K562 (cell line): ENCODE data around the gene MTMR10. TPM values are rescaled to one million over a fixed set of nuclear protein-coding genes. Genes with fewer than 3 reads are reported as not detected.

ENCODE experiments used
- ATAC-seq: fragments of 200-7000 bp; cut with Tn5 transposase; 3 replicates; pipeline ENCODE4 v1.9.1; 2020; ENCODE audit warnings: moderate library complexity
- BruUV-seq: library from RNA; stranded (reverse); fragments of 400-500 nt; replicated peaks from 2 replicates; lab custom pipeline; 2021; lab: Mats Ljungman, UMichigan
- CTCF ChIA-PET: fragments of 300-600 bp; formaldehyde crosslinking; extraction: SDS; loops from one replicate; lab custom pipeline; 2021; ENCODE audit warnings: low intra/inter-chr PET ratio; lab: Yijun Ruan, JAX
- POLR2A ChIA-PET: fragments of 300-600, 350-650 bp; sonication (Branson Sonifier 250); formaldehyde crosslinking; extraction: SDS; loops from one replicate; lab custom pipeline; 2021; ENCODE audit warnings: antibody characterized with exemption, inconsistent platforms; lab: Yijun Ruan, JAX
- DNase-seq, 4 experiments: peaks; one replicate each; pipeline versions ENCODE4 v3.0.0 to v3.0.0-alpha.2; 2011 to 2018; ENCODE audit warnings: low spot score in 3 of 4, mixed read lengths in 3 of 4; ENCODE audit errors: extremely low read depth in 1 of 4
- FAIRE-seq: peaks from 2 replicates; lab custom pipeline; 2011; peaks lifted over from hg19 to GRCh38; lab: Jason Lieb, UNC
- H2AFZ ChIP-seq: 2 replicates; pipeline ENCODE4 v1.6.0; 2011; ENCODE audit warnings: low read depth, low read length, control low read depth, inconsistent platforms
- H3K27ac ChIP-seq: fragments of 200-600 bp; 3 replicates; pipeline ENCODE4 v1.8.0; 2011; ENCODE audit warnings: low read depth, mild to moderate bottlenecking, control low read depth, inconsistent platforms, low read length, moderate library complexity, mixed read lengths; ENCODE audit errors: extremely low read depth
- H3K27me3 ChIP-seq, 2 experiments: fragments of 300-600 bp in 1 of 2; 2 replicates in 1 of 2; 3 replicates in 1 of 2; pipeline versions ENCODE4 v1.6.0 to v1.8.0; 2011; ENCODE audit warnings: inconsistent platforms in 2 of 2, low read length in 2 of 2, mild to moderate bottlenecking in 1 of 2, mixed read lengths in 1 of 2, moderate library complexity in 1 of 2; ENCODE audit not compliant: control insufficient read depth in 2 of 2, insufficient read depth in 2 of 2
- H3K36me3 ChIP-seq: fragments of 300-600 bp; 3 replicates; pipeline ENCODE4 v1.8.0; 2011; ENCODE audit warnings: mild to moderate bottlenecking, low read length, inconsistent platforms; ENCODE audit not compliant: control insufficient read depth, insufficient read depth
- H3K4me1 ChIP-seq, 2 experiments: fragments of 200-600 bp in 1 of 2; replicated peaks in 1 of 2; 2 replicates in 1 of 2; 3 replicates in 1 of 2; pipeline versions ENCODE4 v1.5.1 to v1.8.0; 2011; ENCODE audit warnings: inconsistent platforms in 2 of 2, low read length in 2 of 2, mild to moderate bottlenecking in 1 of 2, mixed read lengths in 1 of 2, moderate library complexity in 1 of 2; ENCODE audit not compliant: control insufficient read depth in 2 of 2, insufficient read depth in 2 of 2
- H3K4me2 ChIP-seq: 2 replicates; pipeline ENCODE4 v1.6.1; 2011; ENCODE audit warnings: low read length, control low read depth, inconsistent platforms, mixed read lengths; ENCODE audit not compliant: insufficient read depth
- H3K4me3 ChIP-seq: fragments of 200-600 bp; sonication (generic), shearing (Covaris generic); 2 replicates; pipeline ENCODE4 v1.5.1; 2016; ENCODE audit warnings: control low read depth, inconsistent platforms
- H3K79me2 ChIP-seq: fragments of 200-600 bp; 3 replicates; pipeline ENCODE4 v1.8.0; 2011; ENCODE audit warnings: low read length, inconsistent platforms; ENCODE audit not compliant: control insufficient read depth, insufficient read depth
- H3K9ac ChIP-seq, 2 experiments: 2 replicates each; pipeline versions ENCODE4 v1.6.0 to v1.6.1; 2011; ENCODE audit warnings: low read depth in 2 of 2, low read length in 2 of 2, control low read depth in 1 of 2, inconsistent platforms in 1 of 2, mild to moderate bottlenecking in 1 of 2, mixed read lengths in 1 of 2; ENCODE audit not compliant: insufficient read depth in 1 of 2
- H3K9me1 ChIP-seq: one replicate; pipeline ENCODE4 v1.6.0; 2011; ENCODE audit warnings: inconsistent platforms, mild to moderate bottlenecking, low read length, moderate library complexity; ENCODE audit not compliant: control insufficient read depth, insufficient read depth
- H3K9me3 ChIP-seq: replicated peaks from 2 replicates; pipeline ENCODE4 v1.5.1; 2011; ENCODE audit warnings: low read depth, low read length, inconsistent platforms; ENCODE audit not compliant: control insufficient read depth, insufficient read depth
- H4K20me1 ChIP-seq: replicated peaks from 2 replicates; pipeline ENCODE4 v1.6.1; 2011; ENCODE audit warnings: low read length, inconsistent platforms, mixed read lengths; ENCODE audit not compliant: control insufficient read depth, insufficient read depth
- ASH1L ChIP-seq: fragments of 450-650 bp; IDR thresholded peaks from 2 replicates; pipeline ENCODE4 v1.6.1; 2018; ENCODE audit warnings: borderline replicate concordance, mild to moderate bottlenecking, low read depth; ENCODE audit not compliant: partially characterized antibody
- BRF1 ChIP-seq: IDR thresholded peaks from 3 replicates; pipeline ENCODE4 v1.6.1; 2011; ENCODE audit warnings: borderline replicate concordance, mild to moderate bottlenecking; ENCODE audit not compliant: insufficient read length; ENCODE audit errors: extremely low read depth
- GTF3C2 ChIP-seq: IDR thresholded peaks from 3 replicates; pipeline ENCODE4 v1.6.1; 2011; ENCODE audit warnings: borderline replicate concordance, mild to moderate bottlenecking, moderate library complexity; ENCODE audit not compliant: insufficient read length; ENCODE audit errors: extremely low read depth
- MCM3 ChIP-seq: fragments of 450-650 bp; IDR thresholded peaks from 2 replicates; pipeline ENCODE4 v1.6.1; 2016
- SMAD1 ChIP-seq: fragments of 150-350 bp; IDR thresholded peaks from 2 replicates; pipeline ENCODE4 v1.6.1; 2014; ENCODE audit warnings: low read length, low read depth; ENCODE audit not compliant: partially characterized antibody
- SNRNP70 ChIP-seq: fragments of 200-400 bp; formaldehyde crosslinking; optimal IDR thresholded peaks from 2 replicates; pipeline ENCODE3; 2017; ENCODE audit warnings: low read depth, low read length
- WGBS: fragments of 100-300 bp; shearing (Covaris generic); methylation state at CpG from one replicate; pipeline ENCODE4 v1.1.6; 2016; ENCODE audit warnings: low coverage, mixed read lengths; ENCODE audit not compliant: insufficient coverage; ENCODE audit errors: missing lambda C conversion rate; 5-methylcytosine and 5-hydroxymethylcytosine counted together
- in situ Hi-C: fragments of 300-500 bp; cut with MboI; formaldehyde crosslinking; loops from 4 replicates; pipeline ENCODE4 v1.15.0; 2018; ENCODE audit warnings: inconsistent platforms, mixed read lengths
- intact Hi-C: fragments of 100-400 bp; cut with micrococcal nuclease; formaldehyde crosslinking; loops from 2 replicates; pipeline ENCODE4 v1.14.2; 2022
- polyA plus RNA-seq, 8 experiments: library from polyadenylated mRNA; depleted of rRNA in 4 of 8; stranded (reverse) in 5 of 8; unstranded in 3 of 8; fragments of >200 nt; fragmentation: Nextera tagmentation in 2 of 8; fragmentation: Illumina TruSeq in 1 of 8; extraction: Ambion mirVana in 2 of 8; extraction: Trizol in 1 of 8; gene quantifications; 2 replicates each; pipeline versions ENCODE4 v1.2.1 to v1.2.3, GENCODE V29; 2011 to 2014; ENCODE audit warnings: inconsistent platforms in 1 of 8, missing spikeins in 1 of 8
- total RNA-seq, 7 experiments: library from RNA; depleted of rRNA in 6 of 7; stranded (reverse); fragments of >200 nt in 6 of 7; fragmentation: Illumina TruSeq in 2 of 7; extraction: Trizol in 2 of 7; gene quantifications; 2 replicates each; pipeline versions ENCODE4 v1.2.1 to v1.2.3, GENCODE V29; 2011 to 2021; ENCODE audit warnings: low replicate concordance in 1 of 7

MTMR10 gene
- total and polyA plus RNA-seq, 9 of the 15 experiments (the other 6 are each of a cell fraction or from before 2014, with no cell fraction given), result 1.6 to 6.8 (median 4.8) TPM

GRCh38 chr15:31023841-31024240 is 32.4 kb upstream of the MTMR10 start (continued):
- TF ChIP-seq GTF3C2, result no peak
- no peak for TF ChIP-seq ASH1L
- TF ChIP-seq SNRNP70, result no peak
- TF ChIP-seq MCM3, result no peak
- TF ChIP-seq, all 486 proteins: peak for 0

GRCh38 chr15:31021067-31021665 is 29.7 kb upstream of the MTMR10 start:
- DNase-seq (no peak), ATAC-seq (no peak)
- ChIA-PET CTCF (no interaction called here), POLR2A (no interaction called here)
- no peak overlapping the region for H3K4me2 ChIP-seq
- no peaks in the 10 kb centered on the region for H3K79me2 ChIP-seq
- intact Hi-C loops, result no loop called here
- WGBS, result 3% methylated on average over 5 of the region's 5 CpGs
- no TSS peak for BruUV-seq
- no peaks in the 10 kb centered on the region for H3K9me3 ChIP-seq
- no peak overlapping the region for H3K27ac ChIP-seq
- H4K20me1 ChIP-seq, result no peaks in the 10 kb centered on the region
- in situ Hi-C loops, result no loop called here
- no peaks in the 10 kb centered on the region for H3K36me3 ChIP-seq
- peaks cover 0 to 3% of the 10 kb centered on the region in 2 experiments; a peak in 3 of 5 replicates for H3K4me1 ChIP-seq
- TF ChIP-seq BRF1 (no peak), SMAD1 (no peak)
- TF ChIP-seq, all 486 proteins: peak for 0
- no peaks in the 10 kb centered on the region for H3K9me1 ChIP-seq
- H3K9ac ChIP-seq, result no peak overlapping the region
- no peak for FAIRE-seq
- peaks cover 5 to 12% of the 10 kb centered on the region in 2 experiments; a peak in 2 of 5 replicates for H3K27me3 ChIP-seq
- no peak overlapping the region for H2AFZ ChIP-seq
- no peak overlapping the region for H3K4me3 ChIP-seq
